PC-9 (cell line): ENCODE results near the gene SHISA3.

ENCODE experiments used
- CTCF ChIP-seq: fragments of 200-600 bp; sonication (generic); conservative IDR thresholded peaks from 2 replicates; pipeline ENCODE4 v1.6.1; 2017; ENCODE audit warnings: mixed run types, antibody characterized with exemption, mild to moderate bottlenecking, moderate library complexity
- EZH2 ChIP-seq: fragments of 200-600 bp; sonication (generic); IDR thresholded peaks from 2 replicates; pipeline ENCODE4 v1.8.0; 2017; ENCODE audit warnings: antibody characterized with exemption, low read depth

GRCh38 chr4:42366959-42367358 is 30.3 kb upstream of the SHISA3 start:
- no peak for TF ChIP-seq CTCF
- no peak for TF ChIP-seq EZH2
